ENCODE results near the gene FAM222A.

FAM222A gene

GRCh38 chr12:109797905-109798669 is 84.5 kb downstream of the FAM222A start:
- DNase-seq (ENCODE audit: low read depth, low spot score): no peak

DNA sequence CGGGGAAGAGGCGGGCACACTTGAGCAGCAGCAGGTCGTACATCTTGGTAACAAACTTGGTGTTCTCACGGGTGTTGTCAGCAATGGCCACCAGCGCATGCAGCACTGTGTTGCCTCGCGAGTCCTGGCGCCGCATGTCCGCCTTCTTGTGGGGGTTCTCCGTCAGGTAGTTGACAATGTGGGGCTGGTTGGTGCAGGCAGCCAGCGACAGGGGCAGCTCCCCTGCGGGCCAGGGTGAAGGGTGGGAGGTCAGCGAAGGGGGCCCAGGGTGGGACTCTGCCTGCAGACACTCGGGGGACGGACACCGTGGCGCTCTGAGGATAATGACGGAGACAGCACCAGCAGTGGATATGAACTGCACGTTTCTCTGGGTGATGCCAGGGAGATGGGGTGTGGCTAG is 85.1 kb downstream of the FAM222A start:
- DNase-seq (ENCODE audit: low read depth, low spot score): no peak

DNA sequence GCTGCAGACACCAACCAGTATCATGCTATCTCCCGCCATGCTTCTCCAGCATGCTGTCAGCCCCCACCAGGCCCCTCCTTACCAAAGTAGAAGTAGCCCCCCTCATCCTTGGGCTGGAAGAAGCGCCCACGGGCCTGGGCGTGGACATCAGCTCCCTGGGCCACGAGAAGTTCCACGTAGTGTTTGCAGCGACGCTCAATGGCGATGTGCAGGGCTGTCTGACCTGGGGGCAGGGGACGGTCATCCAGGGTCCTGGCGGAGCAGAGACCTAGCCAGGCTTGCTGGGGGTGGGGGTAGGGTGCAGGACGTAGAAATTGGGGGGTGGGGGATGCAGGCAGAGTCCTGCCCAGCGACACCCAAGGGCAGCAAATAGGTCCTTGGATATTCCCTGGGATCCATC is 86.9 kb downstream of the FAM222A start:
- no peak for DNase-seq (ENCODE audit: low read depth, low spot score)

DNA sequence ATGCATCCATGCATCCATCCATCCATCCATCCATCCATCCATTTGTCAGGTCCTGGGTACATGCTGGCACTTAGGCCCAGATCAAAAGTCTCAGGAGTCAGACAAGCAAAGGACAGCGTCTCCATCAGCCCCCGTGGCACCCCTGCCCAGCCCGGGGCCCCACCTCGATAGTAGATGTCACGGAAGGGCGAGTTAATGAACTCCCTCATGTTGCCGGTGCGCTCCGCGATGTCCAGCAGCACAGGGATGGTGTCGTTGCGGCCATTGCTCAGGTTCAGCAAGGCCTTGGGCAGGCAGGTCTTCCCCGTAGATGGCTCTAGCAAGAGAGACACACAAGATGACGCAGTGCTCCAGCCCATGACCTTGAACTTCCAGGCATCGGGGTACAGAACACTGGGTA is 89.2 kb downstream of the FAM222A start:
- DNase-seq (ENCODE audit: low read depth, low spot score): no peak

GRCh38 chr12:109803678-109804077 is 90.1 kb downstream of the FAM222A start:
- DNase-seq (ENCODE audit: low read depth, low spot score): no peak

DNA sequence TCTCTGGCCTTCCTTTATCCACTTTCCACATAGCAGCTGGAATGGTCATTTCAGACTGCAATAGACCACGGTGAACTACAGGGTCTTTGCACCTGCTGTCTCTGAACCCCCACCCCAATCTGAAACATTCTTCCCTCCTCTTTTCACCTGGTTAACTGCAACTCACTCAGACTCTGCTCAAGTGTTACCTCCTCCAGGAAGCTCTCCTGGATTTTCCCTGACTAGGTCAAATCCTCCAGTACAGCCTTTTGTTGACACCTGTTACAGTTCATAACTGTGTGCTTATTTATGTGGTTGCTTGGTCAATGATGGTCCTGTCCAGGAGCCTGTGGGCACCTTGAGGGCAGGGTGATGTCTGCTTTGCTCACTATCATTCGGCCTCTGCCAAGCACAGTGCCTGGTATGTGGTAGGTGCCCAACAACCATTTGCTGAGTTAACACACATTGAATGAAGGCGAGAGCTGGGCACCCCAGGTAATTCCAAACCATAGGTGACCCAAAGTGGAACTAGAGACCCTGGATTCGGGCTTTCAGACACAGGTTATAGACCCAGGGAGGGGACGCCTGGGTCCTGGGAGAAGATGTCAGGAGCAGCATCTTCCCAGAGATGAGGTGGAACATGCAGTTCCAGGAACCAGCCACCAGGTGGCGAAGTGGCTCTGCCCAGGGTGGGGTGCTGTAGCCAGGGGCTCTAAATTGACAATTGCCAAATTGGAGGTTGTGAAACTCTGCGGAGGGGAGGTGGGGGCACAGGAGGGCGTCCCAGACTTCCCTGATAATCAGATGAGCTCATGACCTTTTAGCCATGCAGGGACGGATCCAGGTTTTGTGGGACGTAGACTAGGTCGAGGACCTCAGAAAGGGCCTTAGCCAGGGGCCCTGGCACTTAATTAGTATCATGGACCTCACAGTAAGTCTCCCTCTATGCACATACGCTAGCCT is 91.5 kb downstream of the FAM222A start:
- peak; percentile 21 for DNase-seq (ENCODE audit: low read depth, low spot score)

- DNase-seq (ENCODE audit: low read depth, low spot score): no peak
These were observed 94.5 kb downstream of the FAM222A start for GRCh38 chr12:109807954-109808643.

GRCh38 chr12:109808876-109809646 is 95.4 kb downstream of the FAM222A start:
- no peak for DNase-seq (ENCODE audit: low read depth, low spot score)

GRCh38 chr12:109810954-109811623 is 97.5 kb downstream of the FAM222A start:
- no peak for DNase-seq (ENCODE audit: low read depth, low spot score)

DNA sequence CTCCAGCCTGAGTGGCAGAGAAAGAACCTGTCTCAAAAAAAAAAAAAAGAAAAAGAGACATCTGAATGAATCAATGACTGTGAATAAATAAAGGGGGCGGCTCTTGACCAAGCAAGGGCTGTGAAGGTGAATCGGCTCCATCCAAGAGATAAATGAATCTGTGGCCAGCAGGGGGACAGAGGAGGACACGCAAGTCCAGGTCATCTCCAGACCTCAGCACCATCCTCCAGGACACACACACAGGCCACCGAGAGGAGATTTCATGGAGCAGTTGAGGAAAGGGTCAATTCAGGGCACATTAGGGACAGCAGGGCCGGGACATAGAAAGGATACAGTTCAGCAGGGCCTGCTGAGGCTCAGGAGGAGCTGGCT is 98.0 kb downstream of the FAM222A start:
- DNase-seq (ENCODE audit: low read depth, low spot score): no peak

GRCh38 chr12:109813810-109814416 is 100.3 kb downstream of the FAM222A start:
- DNase-seq (ENCODE audit: low read depth, low spot score): no peak

DNA sequence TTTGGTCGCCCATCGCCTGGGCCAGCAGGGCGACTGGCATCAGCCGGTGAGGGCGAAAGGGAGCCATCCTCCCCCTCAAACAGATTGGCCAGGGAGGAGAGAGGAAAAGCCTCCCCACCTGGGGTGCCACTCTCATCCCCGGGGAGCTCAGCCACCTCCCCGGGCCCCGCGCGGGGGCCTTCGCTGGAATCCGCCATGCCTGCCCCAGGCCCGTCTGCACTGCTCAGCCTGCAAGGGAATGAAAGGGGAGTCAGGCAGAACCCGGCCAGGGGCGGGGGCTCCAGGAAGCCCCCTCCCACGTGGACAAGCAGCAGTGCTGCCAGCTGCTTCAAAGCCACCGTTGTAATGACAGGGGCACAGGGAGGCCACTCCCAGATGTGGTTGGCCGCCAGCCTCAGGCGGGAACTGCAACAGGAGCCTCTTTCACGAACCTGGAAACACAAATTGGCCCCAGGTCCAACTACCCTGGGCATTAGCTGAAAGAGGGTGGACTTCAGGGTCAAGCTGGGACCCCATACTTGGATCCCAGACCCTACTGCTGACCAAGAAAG is 101.0 kb downstream of the FAM222A start:
- no peak for DNase-seq (ENCODE audit: low read depth, low spot score)

DNA sequence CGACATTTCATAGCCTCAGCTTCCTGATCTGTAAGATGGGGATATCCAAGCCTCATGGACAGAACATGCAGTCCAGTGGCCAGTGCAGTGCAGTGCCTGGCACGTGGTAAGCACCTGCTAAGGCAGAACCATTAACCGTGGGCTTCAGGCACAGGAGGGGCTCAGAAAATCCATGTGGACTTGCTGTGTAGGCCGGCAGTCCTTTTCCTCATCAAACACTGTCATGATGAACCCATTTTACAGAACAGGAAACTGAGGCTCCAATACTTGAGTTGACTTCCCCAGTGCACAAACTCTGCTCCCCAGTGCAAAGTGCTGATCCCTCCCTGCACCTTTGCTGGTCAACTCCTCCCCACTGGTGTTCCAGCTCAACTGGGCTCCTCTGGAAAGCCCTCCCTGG is 101.6 kb downstream of the FAM222A start:
- no peak for DNase-seq (ENCODE audit: low read depth, low spot score)

DNA sequence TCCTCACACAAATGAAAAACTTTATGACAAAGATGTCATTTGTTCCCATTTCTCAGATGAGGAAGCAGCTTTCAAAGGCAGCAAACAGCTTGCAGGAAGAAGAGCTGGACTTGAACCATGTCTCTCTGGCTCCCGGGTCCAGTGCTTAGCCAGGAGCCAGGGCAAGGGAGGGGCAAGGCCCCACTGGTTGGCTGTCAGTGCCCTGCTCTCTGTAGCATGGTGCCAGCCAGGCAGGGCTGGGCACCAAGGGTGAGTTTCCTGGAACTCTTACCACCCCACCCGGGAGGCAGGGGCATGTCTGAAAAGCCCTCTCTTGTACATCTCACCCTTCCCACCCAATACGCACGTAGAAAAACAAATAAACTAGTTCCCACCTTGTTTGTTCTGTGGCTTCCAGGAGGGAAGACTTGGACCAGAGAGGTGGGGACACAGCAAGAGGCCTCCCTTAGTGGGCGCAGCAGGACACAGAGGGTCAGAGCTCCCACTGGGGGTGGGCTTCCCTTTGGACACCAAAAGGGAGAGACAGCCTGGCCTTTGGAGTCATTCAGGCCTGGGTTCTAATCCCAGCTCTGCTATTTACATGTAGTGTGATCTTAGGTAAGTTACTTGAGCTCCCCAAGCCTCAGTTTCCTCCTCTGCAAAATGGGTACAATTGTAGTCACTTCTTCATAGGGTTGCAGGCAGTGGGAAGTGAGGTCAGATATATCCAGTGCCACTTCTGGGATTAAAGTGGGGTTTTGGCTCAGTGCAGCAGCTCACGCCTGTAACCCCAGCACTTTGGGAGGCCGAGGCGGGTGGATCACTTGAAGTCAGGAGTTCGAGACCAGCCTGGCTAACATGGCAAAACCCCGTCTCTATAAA is 102.4 kb downstream of the FAM222A start:
- no peak for DNase-seq (ENCODE audit: low read depth, low spot score)

DNA sequence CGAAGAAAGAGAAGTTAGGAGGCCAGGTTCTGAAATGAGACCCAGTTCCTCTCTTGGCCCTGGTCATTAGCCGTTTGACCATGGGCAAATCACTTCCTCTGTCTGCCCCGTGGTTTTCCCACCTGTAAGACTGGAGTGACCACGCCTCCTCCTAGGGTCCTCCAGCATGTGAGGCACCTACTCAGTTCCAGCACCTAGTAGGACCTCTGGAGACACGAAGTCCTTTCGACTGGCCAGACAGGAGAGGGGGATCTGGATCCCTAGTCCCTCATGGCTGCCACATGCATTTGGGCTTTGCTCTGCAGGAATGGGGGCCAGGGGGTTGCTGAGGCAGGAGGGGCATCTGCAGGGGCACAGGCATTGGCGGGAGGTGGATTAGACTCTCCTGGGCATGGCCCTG is 103.2 kb downstream of the FAM222A start:
- no peak for DNase-seq (ENCODE audit: low read depth, low spot score)

DNA sequence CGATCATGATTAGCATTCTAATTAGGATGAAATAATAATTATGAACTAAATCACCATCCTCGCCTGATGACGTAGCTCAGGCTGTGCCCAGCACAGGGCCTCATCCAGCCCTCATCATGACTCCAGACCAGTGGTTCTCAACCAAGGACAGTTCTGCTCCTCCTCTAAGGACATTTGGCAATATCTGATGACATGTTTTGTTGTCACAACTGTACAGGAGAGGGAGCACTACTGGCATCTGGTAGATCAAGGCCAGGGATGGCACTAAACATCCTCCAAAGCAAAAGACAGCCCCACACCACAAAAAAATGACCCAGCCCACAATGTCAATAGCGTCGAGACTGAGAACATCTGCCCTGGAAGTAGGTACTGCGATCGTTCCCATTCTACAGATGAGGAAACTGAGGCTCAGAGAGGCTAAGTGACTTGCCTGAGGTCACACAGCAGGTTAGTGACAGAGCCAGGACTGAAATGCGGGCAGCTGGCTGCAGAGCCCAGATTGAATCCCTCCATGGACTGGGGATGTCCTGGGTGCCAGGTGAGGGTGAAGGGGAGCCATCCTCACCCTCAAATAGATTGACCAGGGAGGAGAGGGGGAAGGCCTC is 104.1 kb downstream of the FAM222A start:
- no peak for DNase-seq (ENCODE audit: low read depth, low spot score)

- DNase-seq (ENCODE audit: low read depth, low spot score): no peak
These were observed 104.6 kb downstream of the FAM222A start for GRCh38 chr12:109818253-109818652.

DNA sequence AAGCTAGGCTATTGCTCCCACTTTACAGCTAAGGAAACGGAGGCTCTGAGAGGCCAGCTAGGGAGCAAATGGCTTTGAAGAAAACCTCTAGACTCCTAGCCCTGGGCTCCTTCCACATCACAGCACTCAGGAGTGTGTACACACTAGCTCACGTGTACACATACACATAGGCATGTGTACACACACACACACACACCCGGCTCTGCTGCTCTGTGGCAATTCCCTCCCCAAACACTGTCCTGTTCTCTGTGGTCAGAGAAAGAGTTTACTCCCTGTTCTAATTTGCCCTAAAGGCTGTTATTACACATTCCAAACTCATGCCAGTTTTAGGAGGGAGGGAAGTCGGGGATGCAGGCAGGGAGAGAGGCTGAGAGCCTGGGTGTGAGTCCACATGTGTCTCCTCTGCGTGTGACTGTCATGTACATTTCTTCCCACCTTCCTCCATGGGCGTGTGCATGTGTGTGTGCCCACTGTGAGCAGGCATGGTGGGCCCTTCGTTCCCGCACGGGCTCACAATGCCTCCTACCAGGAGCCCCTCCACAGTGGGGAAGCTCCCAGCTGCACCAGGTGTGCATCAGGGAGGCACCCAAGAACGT is 105.4 kb downstream of the FAM222A start:
- no peak for DNase-seq (ENCODE audit: low read depth, low spot score)
